B cell (primary cell): ENCODE results near the gene CLCN5. TPM values are rescaled to one million over a fixed set of nuclear protein-coding genes. Genes with fewer than 3 reads are reported as not detected.

Experiments used
- ATAC-seq: fragments of 200-7000 bp; cut with Tn5 transposase; one replicate; pipeline ENCODE4 v1.10.0; 2021; ENCODE audit warnings: low read depth, mild to moderate bottlenecking, moderate number of reproducible peaks, moderate library complexity
- CTCF ChIA-PET: fragments of 350-600 bp; sonication (Branson Sonifier 250); formaldehyde crosslinking; loops from one replicate; lab custom pipeline; 2021; ENCODE audit warnings: antibody characterized with exemption, inconsistent platforms; lab: Charles Lee
- POLR2A ChIA-PET: fragments of 350-600 bp; sonication (Branson Sonifier 250); formaldehyde crosslinking; loops from one replicate; lab custom pipeline; 2021; ENCODE audit warnings: antibody characterized with exemption; lab: Charles Lee
- DNase-seq: peaks from one replicate; pipeline ENCODE4 v3.0.0; 2013
- H2AFZ ChIP-seq: 2 replicates; pipeline ENCODE4 v1.6.1; 2012; ENCODE audit warnings: mild to moderate bottlenecking, low read depth, low read length; ENCODE audit not compliant: insufficient read depth, poor library complexity, severe bottlenecking
- H3K27ac ChIP-seq, 2 donors: 1 replicate in 1 of 2; 2 replicates in 1 of 2; pipeline ENCODE4 v1.5.1; 2012 to 2013; ENCODE audit warnings: low read length in 2 of 2, mild to moderate bottlenecking in 2 of 2, moderate library complexity in 1 of 2
- H3K27me3 ChIP-seq, 4 experiments: fragments of 200-600 bp in 1 of 4; sonication (generic) in 1 of 4; replicated peaks in 1 of 4; 1 replicate in 2 of 4; 2 replicates in 2 of 4; pipeline versions ENCODE4 v1.6.1 to v1.7.0; 2013 to 2016; ENCODE audit warnings: low read length in 3 of 4, mild to moderate bottlenecking in 2 of 4, mixed read lengths in 1 of 4, moderate library complexity in 1 of 4; ENCODE audit not compliant: insufficient read depth in 4 of 4, control insufficient read depth in 3 of 4; ENCODE audit errors: control extremely low read depth in 1 of 4
- H3K36me3 ChIP-seq, 2 experiments: replicated peaks in 1 of 2; 1 replicate in 1 of 2; 2 replicates in 1 of 2; pipeline versions ENCODE4 v1.6.1 to v1.7.1; 2013; ENCODE audit warnings: low read length in 1 of 2; ENCODE audit not compliant: insufficient read depth in 2 of 2, control insufficient read depth in 1 of 2; ENCODE audit errors: control extremely low read depth in 1 of 2, extremely low read depth in 1 of 2
- H3K4me1 ChIP-seq, 2 donors: fragments of 200-600 bp in 1 of 2; sonication (generic) in 1 of 2; 1 replicate in 1 of 2; 2 replicates in 1 of 2; pipeline versions ENCODE4 v1.5.1 to v1.6.1; 2013 to 2017; ENCODE audit warnings: low read length in 2 of 2; ENCODE audit not compliant: control insufficient read depth in 2 of 2, insufficient read depth in 2 of 2
- H3K4me2 ChIP-seq: replicated peaks from 2 replicates; pipeline ENCODE3; 2012; ENCODE audit warnings: mild to moderate bottlenecking, low read depth, low read length; ENCODE audit not compliant: poor library complexity, severe bottlenecking
- H3K4me3 ChIP-seq, 5 experiments: fragments of 200-600 bp in 1 of 5; sonication (generic) in 1 of 5; 1 replicate in 3 of 5; 2 replicates in 2 of 5; pipeline versions ENCODE4 v1.5.1 to v1.7.0; 2011 to 2016; ENCODE audit warnings: low read length in 4 of 5, mild to moderate bottlenecking in 4 of 5, low read depth in 2 of 5, control low read depth in 1 of 5, moderate library complexity in 1 of 5; ENCODE audit not compliant: insufficient read depth in 1 of 5; ENCODE audit errors: control extremely low read depth in 1 of 5, extremely low read depth in 1 of 5
- H3K79me2 ChIP-seq: fragments of 200-600 bp; sonication (generic); one replicate; pipeline ENCODE4 v1.6.0; 2016; ENCODE audit warnings: low read length; ENCODE audit not compliant: control insufficient read depth, insufficient read depth
- H3K9ac ChIP-seq: fragments of 200-600 bp; sonication (generic); 2 replicates; pipeline ENCODE4 v1.6.1; 2017; ENCODE audit warnings: mild to moderate bottlenecking, low read length, moderate library complexity
- H3K9me3 ChIP-seq, 3 donors: one replicate each; pipeline versions ENCODE4 v1.6.1 to v1.7.1; 2013; ENCODE audit warnings: low read length in 2 of 3; ENCODE audit not compliant: control insufficient read depth in 2 of 3, insufficient read depth in 1 of 3; ENCODE audit errors: control extremely low read depth in 1 of 3
- H4K20me1 ChIP-seq: 2 replicates; pipeline ENCODE4 v1.6.0; 2012; ENCODE audit warnings: mild to moderate bottlenecking, low read length; ENCODE audit not compliant: insufficient read depth, control insufficient read depth, poor library complexity, severe bottlenecking
- H3K27ac Mint-ChIP-seq: one replicate; pipeline ENCODE4 v1.8.0; 2021; ENCODE audit warnings: mixed read lengths
- H3K27me3 Mint-ChIP-seq: one replicate; pipeline ENCODE4 v1.8.0; 2021; ENCODE audit warnings: mixed read lengths
- H3K4me1 Mint-ChIP-seq: one replicate; pipeline ENCODE4 v1.8.0; 2021; ENCODE audit warnings: mixed read lengths
- H3K4me3 Mint-ChIP-seq: one replicate; pipeline ENCODE4 v1.8.0; 2021; ENCODE audit warnings: mixed read lengths
- H3K9me3 Mint-ChIP-seq: one replicate; pipeline ENCODE4 v1.8.0; 2022; ENCODE audit warnings: mixed read lengths; ENCODE audit not compliant: insufficient read depth
- CTCF ChIP-seq: fragments of 200-600 bp; IDR thresholded peaks from one replicate; pipeline ENCODE4 v1.8.0; 2022; ENCODE audit warnings: antibody characterized with exemption, mild to moderate bottlenecking
- EZH2 ChIP-seq: IDR thresholded peaks from 2 replicates; pipeline ENCODE4 v1.6.1; 2012; ENCODE audit warnings: borderline replicate concordance, low read depth, mild to moderate bottlenecking, moderate library complexity, low read length; ENCODE audit not compliant: insufficient read depth, poor library complexity, severe bottlenecking
- WGBS: methylation state at CpG from one replicate; pipeline ENCODE4 v1.1.5; 2013; ENCODE audit warnings: missing lambda C conversion rate; ENCODE audit not compliant: insufficient coverage; 5-methylcytosine and 5-hydroxymethylcytosine counted together
- intact Hi-C: fragments of 100-400 bp; cut with micrococcal nuclease; formaldehyde crosslinking; loops from one replicate; pipeline ENCODE4 v1.10.0; 2022
- polyA plus RNA-seq: library from polyadenylated mRNA; depleted of rRNA; stranded (reverse); fragments of >200 nt; gene quantifications from 2 replicates; pipeline ENCODE4 v1.2.3, GENCODE V29; 2012
- total RNA-seq, 2 donors: library from RNA; stranded (reverse); fragments of 120-200 nt in 1 of 2; gene quantifications; 1 replicate in 1 of 2; 2 replicates in 1 of 2; pipeline versions ENCODE4 v1.2.3 to v1.2.4, GENCODE V29; 2013 to 2022

Gene CLCN5
- total and polyA plus RNA-seq, 2 donors (not counting 1 experiment from before 2014, with no cell fraction given) = 0.55 to 3.6 TPM

- peak overlapping the region; percentile 75 for H2AFZ ChIP-seq
- no peak for TF ChIP-seq CTCF
- no peak for TF ChIP-seq EZH2
- WGBS = 81% methylated on average over 3 of the region's 5 CpGs
- peak; percentile 14 for DNase-seq
- peaks cover 10 to 26% of the 10 kb centered on the region in 2 donors for H3K4me1 ChIP-seq
- H3K4me2 ChIP-seq = no peak overlapping the region
- no peaks in the 10 kb centered on the region for H3K36me3 ChIP-seq
- no peak for ATAC-seq
- H3K4me3 ChIP-seq = no peak overlapping the region
- H3K9ac ChIP-seq = no peak overlapping the region
- H3K4me1 Mint-ChIP-seq = peaks cover 24% of the 10 kb centered on the region
- no peaks in the 10 kb centered on the region for H3K79me2 ChIP-seq
- H3K4me3 Mint-ChIP-seq = no peak overlapping the region
- peak overlapping the region in 1 of 2 donors; percentile 65 for H3K27ac ChIP-seq
- intact Hi-C loops = loop anchor here (5.0 kb wide), 1 partner anchor 115 kb away; no protein-coding TSS in a partner anchor
- no peaks in the 10 kb centered on the region for H4K20me1 ChIP-seq
- CTCF ChIA-PET = interaction anchor here (1.4 to 1.9 kb wide), 3 partner anchors 42 to 685 kb away, joined by 3 to 6 read pairs (median 6); partner anchors contain the start of gene CLCN5
- H3K27me3 Mint-ChIP-seq = no peaks in the 10 kb centered on the region
- H3K27ac Mint-ChIP-seq = peak overlapping the region; percentile 65
- no peaks in the 10 kb centered on the region for H3K9me3 Mint-ChIP-seq
- H3K9me3 ChIP-seq = no peaks in the 10 kb centered on the region
- POLR2A ChIA-PET = no interaction called here
- H3K27me3 ChIP-seq = no peaks in the 10 kb centered on the region
Measured at GRCh38 chrX:49877397-49878101, 44.8 kb upstream of the CLCN5 start.
